Measurements from ENCODE around the gene ITGB6.

DNA sequence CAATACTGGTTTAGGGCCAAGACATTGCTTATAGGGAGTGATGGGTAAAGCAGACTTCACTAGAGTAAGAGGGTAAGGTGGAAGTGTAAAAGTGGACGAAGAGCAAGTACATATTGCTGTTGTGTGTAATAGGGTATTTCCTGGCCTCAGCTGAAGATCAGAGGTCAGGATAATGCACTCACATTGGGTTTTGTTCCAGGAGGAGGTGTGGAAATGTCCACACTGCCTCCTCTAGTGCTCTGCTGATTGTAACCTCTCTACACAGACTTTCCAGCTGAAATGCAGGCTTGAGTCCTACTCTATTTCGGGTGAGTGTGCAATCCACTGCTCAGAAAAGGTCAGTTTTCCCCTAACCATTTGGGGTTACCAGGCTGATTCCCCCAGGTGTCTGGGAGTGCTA, 96.0 kb downstream of the ITGB6 start:
- TF ChIP-seq, protein P1, sequence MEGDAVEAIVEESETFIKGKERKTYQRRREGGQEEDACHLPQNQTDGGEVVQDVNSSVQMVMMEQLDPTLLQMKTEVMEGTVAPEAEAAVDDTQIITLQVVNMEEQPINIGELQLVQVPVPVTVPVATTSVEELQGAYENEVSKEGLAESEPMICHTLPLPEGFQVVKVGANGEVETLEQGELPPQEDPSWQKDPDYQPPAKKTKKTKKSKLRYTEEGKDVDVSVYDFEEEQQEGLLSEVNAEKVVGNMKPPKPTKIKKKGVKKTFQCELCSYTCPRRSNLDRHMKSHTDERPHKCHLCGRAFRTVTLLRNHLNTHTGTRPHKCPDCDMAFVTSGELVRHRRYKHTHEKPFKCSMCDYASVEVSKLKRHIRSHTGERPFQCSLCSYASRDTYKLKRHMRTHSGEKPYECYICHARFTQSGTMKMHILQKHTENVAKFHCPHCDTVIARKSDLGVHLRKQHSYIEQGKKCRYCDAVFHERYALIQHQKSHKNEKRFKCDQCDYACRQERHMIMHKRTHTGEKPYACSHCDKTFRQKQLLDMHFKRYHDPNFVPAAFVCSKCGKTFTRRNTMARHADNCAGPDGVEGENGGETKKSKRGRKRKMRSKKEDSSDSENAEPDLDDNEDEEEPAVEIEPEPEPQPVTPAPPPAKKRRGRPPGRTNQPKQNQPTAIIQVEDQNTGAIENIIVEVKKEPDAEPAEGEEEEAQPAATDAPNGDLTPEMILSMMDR (conservative IDR thresholded peaks at IDR 0.05 in 1 of 2, IDR thresholded peaks at IDR 0.05 in 1 of 2; ENCODE audit: low read depth in 1 of 2, low read length in 2 of 2) = no peak
- TF ChIP-seq EZH2 (IDR thresholded peaks at IDR 0.05; ENCODE audit: low read length, missing control alignments) = no peak
